ENCODE results near the gene MPV17L.

DNA sequence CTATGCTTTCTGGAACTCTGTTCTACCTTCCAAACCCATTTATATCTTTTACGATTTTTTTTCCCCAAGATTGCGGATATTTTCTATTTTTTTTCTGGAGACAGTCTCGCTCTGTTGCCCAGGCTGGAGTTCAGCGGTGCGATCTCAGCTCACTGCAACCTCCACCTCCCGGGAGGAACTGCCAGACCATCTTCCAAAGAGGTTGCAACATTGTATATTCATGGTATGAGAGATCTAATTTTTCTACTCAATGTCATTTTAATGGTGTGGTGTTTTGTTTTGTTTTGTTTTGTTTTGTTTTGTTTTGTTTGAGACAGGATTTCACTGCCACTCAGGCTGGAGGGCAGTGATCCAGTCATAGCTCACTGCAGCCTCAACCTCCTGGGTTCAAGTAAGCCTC lies 30.3 kb downstream of the MPV17L start:
- no peak for TF ChIP-seq POLR2A (IDR thresholded peaks at IDR 0.05)
- TF ChIP-seq, protein P1, sequence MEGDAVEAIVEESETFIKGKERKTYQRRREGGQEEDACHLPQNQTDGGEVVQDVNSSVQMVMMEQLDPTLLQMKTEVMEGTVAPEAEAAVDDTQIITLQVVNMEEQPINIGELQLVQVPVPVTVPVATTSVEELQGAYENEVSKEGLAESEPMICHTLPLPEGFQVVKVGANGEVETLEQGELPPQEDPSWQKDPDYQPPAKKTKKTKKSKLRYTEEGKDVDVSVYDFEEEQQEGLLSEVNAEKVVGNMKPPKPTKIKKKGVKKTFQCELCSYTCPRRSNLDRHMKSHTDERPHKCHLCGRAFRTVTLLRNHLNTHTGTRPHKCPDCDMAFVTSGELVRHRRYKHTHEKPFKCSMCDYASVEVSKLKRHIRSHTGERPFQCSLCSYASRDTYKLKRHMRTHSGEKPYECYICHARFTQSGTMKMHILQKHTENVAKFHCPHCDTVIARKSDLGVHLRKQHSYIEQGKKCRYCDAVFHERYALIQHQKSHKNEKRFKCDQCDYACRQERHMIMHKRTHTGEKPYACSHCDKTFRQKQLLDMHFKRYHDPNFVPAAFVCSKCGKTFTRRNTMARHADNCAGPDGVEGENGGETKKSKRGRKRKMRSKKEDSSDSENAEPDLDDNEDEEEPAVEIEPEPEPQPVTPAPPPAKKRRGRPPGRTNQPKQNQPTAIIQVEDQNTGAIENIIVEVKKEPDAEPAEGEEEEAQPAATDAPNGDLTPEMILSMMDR (IDR thresholded peaks at IDR 0.05) = no peak
- no peak for TF ChIP-seq POLR2AphosphoS5 (IDR thresholded peaks at IDR 0.05)
